K562 treated with DMSO at 1 percent for 48 hours (cell line): ENCODE results near the gene KRIT1. TPM values are rescaled to one million over a fixed set of nuclear protein-coding genes. Genes with fewer than 3 reads are reported as not detected.

Experiments
- total RNA-seq: library from RNA; unstranded; fragments of 300-600 nt; gene quantifications from 2 replicates; pipeline ENCODE4 v1.2.3, GENCODE V29; 2022; ENCODE audit warnings: low replicate concordance; ENCODE audit errors: extremely low read depth

Gene KRIT1
- not detected in 2 replicates for total RNA-seq

DNA sequence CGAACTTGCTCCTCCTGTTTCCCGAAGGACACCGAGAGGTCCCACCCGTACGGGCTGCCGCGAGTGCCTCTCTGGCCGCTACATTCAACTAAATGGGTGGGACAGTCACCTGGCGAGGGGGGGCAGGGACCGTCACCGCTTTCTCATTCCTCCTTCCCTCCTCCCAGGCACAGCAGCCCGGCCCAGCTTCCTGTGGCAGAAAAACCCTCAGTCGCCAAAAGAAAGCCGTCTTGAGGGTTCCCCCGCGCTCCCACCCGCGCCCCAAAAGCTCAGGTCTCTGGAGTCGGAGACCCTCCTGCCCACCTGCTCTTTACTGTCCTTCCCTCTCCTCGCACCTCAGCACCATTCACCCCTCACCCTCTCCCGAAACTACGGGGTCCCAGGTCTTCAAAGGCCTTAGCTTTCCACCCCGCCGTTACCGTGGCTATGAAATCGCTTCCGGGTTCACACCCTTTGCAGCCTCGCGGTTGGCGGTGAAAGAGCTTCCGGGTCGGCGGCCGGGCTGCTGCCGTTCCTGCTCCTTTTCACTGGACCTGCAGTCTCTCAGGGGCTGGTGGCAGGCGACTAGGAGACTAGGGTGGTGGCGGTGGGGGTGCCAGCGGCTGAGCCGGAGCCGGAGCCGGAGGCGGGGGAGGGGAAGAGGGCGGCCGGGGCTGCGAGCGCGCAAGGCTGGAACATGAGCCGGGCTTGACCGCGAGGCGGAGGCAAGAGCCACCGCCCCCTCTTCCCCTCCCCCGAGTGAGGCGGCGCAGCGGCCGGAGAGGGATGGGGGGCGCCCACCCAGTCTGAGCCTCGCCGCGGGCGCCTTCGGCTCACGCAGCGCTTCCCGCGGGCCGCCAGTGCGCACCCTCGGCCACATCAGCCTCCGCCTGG is at the start of gene KRIT1, which contains the start of gene ANKIB1:
TSS of gene KRIT1 (minus strand) at position 428 of the 873 bp plus-strand sequence. CDS start 3,779 bp downstream, outside the sequence.
TSS of gene ANKIB1 (plus strand) at position 488 of the 873 bp plus-strand sequence. CDS start 49,005 bp downstream, outside the sequence.

DNA sequence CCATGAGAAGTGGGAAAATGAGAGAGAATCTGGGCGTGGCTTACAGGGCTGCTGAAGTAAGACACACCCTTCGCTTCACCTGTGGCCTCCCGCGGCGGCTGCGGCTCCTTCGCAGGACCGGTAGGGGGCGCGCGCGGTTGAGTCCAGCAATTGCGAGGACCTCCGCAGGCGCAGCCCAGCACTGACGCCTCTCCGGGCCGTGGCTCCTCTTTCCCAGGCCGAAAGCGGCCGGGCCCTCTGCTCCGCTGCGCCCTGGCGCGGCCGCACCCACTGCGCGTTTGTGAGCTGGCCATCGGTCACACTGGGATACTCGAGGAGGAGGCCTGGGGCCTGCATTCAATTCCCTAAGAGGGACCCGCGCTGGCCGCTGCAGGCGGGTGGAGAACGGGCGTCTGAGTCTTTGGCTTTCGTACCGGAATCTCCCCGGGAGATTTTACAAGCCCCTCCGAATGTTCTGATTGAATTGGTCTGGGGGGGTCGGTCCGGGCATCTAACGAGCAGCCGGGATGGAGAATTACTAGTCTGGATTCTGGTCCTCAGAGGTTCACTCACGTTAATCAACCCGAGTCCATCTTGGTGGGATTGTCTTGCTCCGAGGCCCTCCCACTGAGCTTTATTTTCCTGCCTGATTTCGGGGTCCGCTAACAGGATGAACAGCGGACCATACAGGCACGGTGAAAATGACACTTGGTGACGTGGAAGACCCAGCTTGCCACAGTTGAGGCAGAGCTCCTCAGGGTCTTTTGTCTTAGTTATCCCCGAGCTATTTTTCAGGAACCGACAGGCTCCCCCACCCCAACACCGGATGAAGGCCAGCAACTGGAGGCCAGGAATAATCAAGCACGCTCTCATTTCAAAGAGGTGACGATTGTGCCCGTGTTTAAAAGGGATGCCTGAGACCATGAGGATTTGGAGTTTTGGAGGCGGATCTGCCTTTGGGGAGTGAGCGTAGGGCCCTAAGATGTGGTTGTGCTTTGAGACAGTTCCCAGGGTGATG is 66.5 kb downstream of the KRIT1 start, which contains the start of gene LRRD1:
TSS of gene LRRD1 (minus strand) at position 215 of the 997 bp plus-strand sequence. CDS start 13,940 bp downstream, outside the sequence.

Other genes starting within 250 kb of the KRIT1 start
- gene CYP51A1, start 111.4 kb downstream of the KRIT1 start, total RNA-seq, result not detected in 2 replicates
- not detected in 2 replicates for gene LRRD1, start 66.8 kb downstream of the KRIT1 start, total RNA-seq
- not detected in 2 replicates for gene ANKIB1, start 60 bp upstream of the KRIT1 start, total RNA-seq
- gene GATAD1, start 201.6 kb upstream of the KRIT1 start, total RNA-seq, result not detected in 2 replicates
- not detected in 2 replicates for gene ERVW-1, start 232.0 kb upstream of the KRIT1 start, total RNA-seq